Lower leg skin (tissue), 3 donors: ENCODE measurements around the gene MAST3.

ENCODE experiments used
- CTCF ChIP-seq, 3 donors: fragments of 450-650 bp; IDR thresholded peaks; one replicate each; pipeline ENCODE4 v1.5.1; 2016; ENCODE audit warnings: antibody characterized with exemption in 3 of 3, mild to moderate bottlenecking in 3 of 3, moderate library complexity in 2 of 3
- POLR2A ChIP-seq, 2 donors: fragments of 450-650 bp; IDR thresholded peaks; one replicate each; pipeline ENCODE4 v1.6.1; 2016 to 2017; ENCODE audit warnings: antibody characterized with exemption in 2 of 2, mild to moderate bottlenecking in 1 of 2, moderate library complexity in 1 of 2

- no peak for TF ChIP-seq CTCF (IDR thresholded peaks at IDR 0.05)
- TF ChIP-seq POLR2A (IDR thresholded peaks at IDR 0.05), result no peak
Observed at GRCh38 chr19:18049385-18049784, 48.2 kb upstream of the MAST3 start.
